ENCODE results near the gene DMRT3. TPM values are rescaled to one million over a fixed set of nuclear protein-coding genes. Genes with fewer than 3 reads are reported as not detected.
A peak's percentile ranks its signal among the peaks of the same experiment; 100 is the strongest.

The DMRT3 gene
- total RNA-seq, 2 donors from 2014 or later = not detected

- no peaks in the 10 kb centered on the region for H3K9me3 ChIP-seq (ENCODE audit: control insufficient read depth, low read length, poor library complexity, severe bottlenecking)
- H3K4me1 Mint-ChIP-seq = no peaks in the 10 kb centered on the region
- H3K27me3 Mint-ChIP-seq = peaks cover 67% of the 10 kb centered on the region
- no peak overlapping the region for H3K4me3 Mint-ChIP-seq
- no peak for ATAC-seq
- no peak for DNase-seq
- peaks cover 3% of the 10 kb centered on the region for H3K36me3 Mint-ChIP-seq (ENCODE audit: low read depth)
- H3K27ac Mint-ChIP-seq = no peak overlapping the region
Observed at GRCh38 chr9:962023-962422, 14.4 kb upstream of the DMRT3 start.

GRCh38 chr9:965497-965896 lies 11.0 kb upstream of the DMRT3 start:
- Mint-ChIP-seq H3K4me3 (no peak overlapping the region), H3K27ac (no peak overlapping the region), H3K4me1 (peaks cover 7% of the 10 kb centered on the region), H3K27me3 (peaks cover 92% of the 10 kb centered on the region), H3K36me3 (ENCODE audit: low read depth) (peaks cover 3% of the 10 kb centered on the region)
- peaks cover 2% of the 10 kb centered on the region for H3K9me3 ChIP-seq (ENCODE audit: control insufficient read depth, low read length, poor library complexity, severe bottlenecking)
- DNase-seq = no peak
- no peak for ATAC-seq

GRCh38 chr9:966870-967269 lies 9.6 kb upstream of the DMRT3 start:
- Mint-ChIP-seq H3K27me3 (peaks cover 86% of the 10 kb centered on the region), H3K27ac (no peak overlapping the region)

GRCh38 chr9:967436-967835 lies 9.0 kb upstream of the DMRT3 start:
- peaks cover 2% of the 10 kb centered on the region for H3K9me3 ChIP-seq (ENCODE audit: control insufficient read depth, low read length, poor library complexity, severe bottlenecking)
- H3K36me3 Mint-ChIP-seq (ENCODE audit: low read depth) = no peaks in the 10 kb centered on the region
- DNase-seq (no peak), ATAC-seq (no peak)
- peaks cover 7% of the 10 kb centered on the region for H3K4me1 Mint-ChIP-seq
- no peak overlapping the region for H3K27ac Mint-ChIP-seq
- H3K27me3 Mint-ChIP-seq = peaks cover 80% of the 10 kb centered on the region
- H3K4me3 Mint-ChIP-seq = no peak overlapping the region

More at GRCh38 chr9:966870-967269, 9.6 kb upstream of the DMRT3 start:
- H3K9me3 ChIP-seq (ENCODE audit: control insufficient read depth, low read length, poor library complexity, severe bottlenecking) = peaks cover 2% of the 10 kb centered on the region
- peaks cover 7% of the 10 kb centered on the region for H3K4me1 Mint-ChIP-seq
- peaks cover 3% of the 10 kb centered on the region for H3K36me3 Mint-ChIP-seq (ENCODE audit: low read depth)
- H3K4me3 Mint-ChIP-seq = no peak overlapping the region
- ATAC-seq = no peak
- no peak for DNase-seq

- H3K9me3 ChIP-seq (ENCODE audit: control insufficient read depth, low read length, poor library complexity, severe bottlenecking) = peaks cover 2% of the 10 kb centered on the region
- Mint-ChIP-seq H3K36me3 (ENCODE audit: low read depth) (no peaks in the 10 kb centered on the region), H3K4me1 (peaks cover 7% of the 10 kb centered on the region), H3K27ac (no peak overlapping the region), H3K27me3 (peaks cover 76% of the 10 kb centered on the region), H3K4me3 (no peak overlapping the region)
- DNase-seq = no peak
- no peak for ATAC-seq
Observed at GRCh38 chr9:967903-968641, 8.4 kb upstream of the DMRT3 start.

GRCh38 chr9:969310-970150 lies 6.9 kb upstream of the DMRT3 start:
- ATAC-seq (no peak), DNase-seq (no peak)
- H3K27me3 Mint-ChIP-seq = peaks cover 79% of the 10 kb centered on the region
- H3K27ac Mint-ChIP-seq = no peak overlapping the region
- H3K9me3 ChIP-seq (ENCODE audit: control insufficient read depth, low read length, poor library complexity, severe bottlenecking) = peaks cover 2% of the 10 kb centered on the region
- H3K4me1 Mint-ChIP-seq = peaks cover 11% of the 10 kb centered on the region
- H3K4me3 Mint-ChIP-seq = no peak overlapping the region
- no peaks in the 10 kb centered on the region for H3K36me3 Mint-ChIP-seq (ENCODE audit: low read depth)

- Mint-ChIP-seq H3K27ac (no peak overlapping the region), H3K27me3 (peaks cover 79% of the 10 kb centered on the region), H3K36me3 (ENCODE audit: low read depth) (no peaks in the 10 kb centered on the region), H3K4me1 (peaks cover 11% of the 10 kb centered on the region), H3K4me3 (no peak overlapping the region)
- H3K9me3 ChIP-seq (ENCODE audit: control insufficient read depth, low read length, poor library complexity, severe bottlenecking) = peaks cover 2% of the 10 kb centered on the region
- DNase-seq (no peak), ATAC-seq (no peak)
Observed at GRCh38 chr9:970151-970996, 6.1 kb upstream of the DMRT3 start.

GRCh38 chr9:971901-972500 lies 4.5 kb upstream of the DMRT3 start:
- Mint-ChIP-seq H3K27ac (no peak overlapping the region), H3K36me3 (ENCODE audit: low read depth) (no peaks in the 10 kb centered on the region), H3K4me1 (peaks cover 11% of the 10 kb centered on the region), H3K27me3 (peaks cover 73% of the 10 kb centered on the region), H3K4me3 (peak overlapping the region; percentile 43)
- DNase-seq = no peak
- no peak for ATAC-seq
- H3K9me3 ChIP-seq (ENCODE audit: control insufficient read depth, low read length, poor library complexity, severe bottlenecking) = peaks cover 2% of the 10 kb centered on the region

- H3K27me3 Mint-ChIP-seq = peaks cover 71% of the 10 kb centered on the region
- H3K4me1 Mint-ChIP-seq = peaks cover 11% of the 10 kb centered on the region
- no peaks in the 10 kb centered on the region for H3K36me3 Mint-ChIP-seq (ENCODE audit: low read depth)
- H3K27ac Mint-ChIP-seq = no peak overlapping the region
- DNase-seq (no peak), ATAC-seq (no peak)
- H3K4me3 Mint-ChIP-seq = peak overlapping the region; percentile 43
- H3K9me3 ChIP-seq (ENCODE audit: control insufficient read depth, low read length, poor library complexity, severe bottlenecking) = peaks cover 2% of the 10 kb centered on the region
Observed at GRCh38 chr9:972501-973294, 3.8 kb upstream of the DMRT3 start.

GRCh38 chr9:973295-973834 lies 3.1 kb upstream of the DMRT3 start:
- no peak for DNase-seq
- H3K4me3 Mint-ChIP-seq = peak overlapping the region; percentile 44
- peaks cover 6% of the 10 kb centered on the region for H3K4me1 Mint-ChIP-seq
- H3K27me3 Mint-ChIP-seq = peaks cover 71% of the 10 kb centered on the region
- peaks cover 2% of the 10 kb centered on the region for H3K9me3 ChIP-seq (ENCODE audit: control insufficient read depth, low read length, poor library complexity, severe bottlenecking)
- no peak overlapping the region for H3K27ac Mint-ChIP-seq
- ATAC-seq = no peak
- no peaks in the 10 kb centered on the region for H3K36me3 Mint-ChIP-seq (ENCODE audit: low read depth)

GRCh38 chr9:974031-974995 lies 2.1 kb upstream of the DMRT3 start:
- H3K27me3 Mint-ChIP-seq = peaks cover 73% of the 10 kb centered on the region
- no peak overlapping the region for H3K4me3 Mint-ChIP-seq
- ATAC-seq (no peak), DNase-seq (no peak)
- peaks cover 6% of the 10 kb centered on the region for H3K4me1 Mint-ChIP-seq
- peaks cover 2% of the 10 kb centered on the region for H3K9me3 ChIP-seq (ENCODE audit: control insufficient read depth, low read length, poor library complexity, severe bottlenecking)
- H3K27ac Mint-ChIP-seq = no peak overlapping the region
- no peaks in the 10 kb centered on the region for H3K36me3 Mint-ChIP-seq (ENCODE audit: low read depth)
